Loucy (cell line): ENCODE data around the gene SHC3.

Experiments used
- H2AFZ ChIP-seq: fragments of 200-600 bp; sonication (generic); 2 replicates; pipeline ENCODE4 v1.6.0; 2016; ENCODE audit warnings: antibody characterized with exemption, mild to moderate bottlenecking, low read length, moderate library complexity
- H3F3A ChIP-seq: fragments of 200-600 bp; 2 replicates; pipeline ENCODE4 v1.6.0; 2016; ENCODE audit warnings: antibody characterized with exemption, low read depth, mild to moderate bottlenecking
- H3K27me3 ChIP-seq: fragments of 200-600 bp; sonication (generic); 2 replicates; pipeline ENCODE4 v1.6.1; 2014; ENCODE audit warnings: low read length, mild to moderate bottlenecking; ENCODE audit not compliant: insufficient read depth, poor library complexity, severe bottlenecking
- H3K36me3 ChIP-seq: fragments of 200-600 bp; sonication (generic); 2 replicates; pipeline ENCODE4 v1.6.1; 2016; ENCODE audit warnings: low read length; ENCODE audit not compliant: insufficient read depth
- H3K4me1 ChIP-seq: fragments of 200-600 bp; sonication (generic); 2 replicates; pipeline ENCODE4 v1.5.1; 2014; ENCODE audit warnings: low read length, mild to moderate bottlenecking; ENCODE audit not compliant: insufficient read depth, poor library complexity, severe bottlenecking
- H3K4me2 ChIP-seq: fragments of 200-600 bp; sonication (generic); 2 replicates; pipeline ENCODE4 v1.6.0; 2014; ENCODE audit warnings: antibody characterized with exemption, low read length, low read depth, mild to moderate bottlenecking; ENCODE audit not compliant: poor library complexity, severe bottlenecking
- H3K4me3 ChIP-seq: fragments of 200-600 bp; sonication (generic); 2 replicates; pipeline ENCODE4 v1.5.1; 2014; ENCODE audit warnings: low read length, mild to moderate bottlenecking, mixed read lengths; ENCODE audit not compliant: poor library complexity, severe bottlenecking
- H3K79me2 ChIP-seq: fragments of 200-600 bp; sonication (generic); 2 replicates; pipeline ENCODE4 v1.6.1; 2014; ENCODE audit warnings: low read length; ENCODE audit not compliant: insufficient read depth
- H3K9ac ChIP-seq: fragments of 200-600 bp; sonication (generic); 2 replicates; pipeline ENCODE4 v1.6.0; 2014; ENCODE audit warnings: mild to moderate bottlenecking, low read depth, low read length, moderate library complexity; ENCODE audit not compliant: poor library complexity, severe bottlenecking
- H3K9me2 ChIP-seq: fragments of 200-600 bp; sonication (generic); replicated peaks from 2 replicates; pipeline ENCODE4 v1.6.1; 2016; ENCODE audit warnings: low read depth, low read length, mixed read lengths
- H3K9me3 ChIP-seq: fragments of 200-600 bp; sonication (generic); 2 replicates; pipeline ENCODE4 v1.6.1; 2014; ENCODE audit warnings: mild to moderate bottlenecking, antibody characterized with exemption, low read length, low read depth; ENCODE audit not compliant: insufficient read depth
- H4K20me1 ChIP-seq: fragments of 200-600 bp; sonication (generic); 2 replicates; pipeline ENCODE4 v1.6.0; 2014; ENCODE audit warnings: antibody characterized with exemption, low read length, mild to moderate bottlenecking; ENCODE audit not compliant: insufficient read depth, poor library complexity, severe bottlenecking
- CTCF ChIP-seq: fragments of 200-600 bp; sonication (generic); conservative IDR thresholded peaks from 2 replicates; pipeline ENCODE4 v1.5.1; 2014; ENCODE audit warnings: mild to moderate bottlenecking, antibody characterized with exemption, low read length
- EZH2phosphoT487 ChIP-seq: fragments of 200-600 bp; IDR thresholded peaks from 2 replicates; pipeline ENCODE4 v1.6.1; 2018; ENCODE audit warnings: antibody characterized with exemption, mild to moderate bottlenecking, moderate library complexity, borderline replicate concordance

Gene SHC3

GRCh38 chr9:88980740-88981203 is 197.8 kb downstream of the SHC3 start:
- H3K36me3 ChIP-seq, result no peaks in the 10 kb centered on the region
- no peaks in the 10 kb centered on the region for H4K20me1 ChIP-seq
- no peak overlapping the region for H2AFZ ChIP-seq
- H3K27me3 ChIP-seq, result no peaks in the 10 kb centered on the region
- no peaks in the 10 kb centered on the region for H3K9me2 ChIP-seq
- H3K4me2 ChIP-seq, result no peak overlapping the region
- TF ChIP-seq EZH2phosphoT487 (no peak), CTCF (no peak)
- H3K4me1 ChIP-seq, result no peaks in the 10 kb centered on the region
- H3K9ac ChIP-seq, result no peak overlapping the region
- H3K9me3 ChIP-seq, result no peaks in the 10 kb centered on the region
- no peak overlapping the region for H3K4me3 ChIP-seq
- no peaks in the 10 kb centered on the region for H3F3A ChIP-seq
- no peaks in the 10 kb centered on the region for H3K79me2 ChIP-seq

GRCh38 chr9:88979791-88980190 is 198.8 kb downstream of the SHC3 start:
- no peak for TF ChIP-seq CTCF
- TF ChIP-seq EZH2phosphoT487, result no peak
- Histone ChIP-seq H3F3A (no peaks in the 10 kb centered on the region), H3K9me2 (no peaks in the 10 kb centered on the region), H3K4me1 (no peaks in the 10 kb centered on the region), H3K79me2 (no peaks in the 10 kb centered on the region), H3K9me3 (no peaks in the 10 kb centered on the region), H3K27me3 (no peaks in the 10 kb centered on the region), H3K4me2 (no peak overlapping the region), H2AFZ (no peak overlapping the region), H4K20me1 (no peaks in the 10 kb centered on the region), H3K9ac (no peak overlapping the region), H3K4me3 (no peak overlapping the region), H3K36me3 (no peaks in the 10 kb centered on the region)

GRCh38 chr9:88979021-88979420 is 199.6 kb downstream of the SHC3 start:
- TF ChIP-seq CTCF, result no peak
- no peak for TF ChIP-seq EZH2phosphoT487
- Histone ChIP-seq H2AFZ (no peak overlapping the region), H3K4me1 (no peaks in the 10 kb centered on the region), H3K9ac (no peak overlapping the region), H3K4me2 (no peak overlapping the region), H3K9me3 (no peaks in the 10 kb centered on the region), H3K36me3 (no peaks in the 10 kb centered on the region), H3K79me2 (no peaks in the 10 kb centered on the region), H3K27me3 (no peaks in the 10 kb centered on the region), H3F3A (no peaks in the 10 kb centered on the region), H4K20me1 (no peaks in the 10 kb centered on the region), H3K9me2 (no peaks in the 10 kb centered on the region), H3K4me3 (no peak overlapping the region)
